ENCODE data around the gene RAB40AL.
"Not testable (repeated sequence)": the region's sequence is repeated elsewhere in the genome, so short reads cannot be mapped to it uniquely, and the experiment has no call there.

Gene RAB40AL, protein sequence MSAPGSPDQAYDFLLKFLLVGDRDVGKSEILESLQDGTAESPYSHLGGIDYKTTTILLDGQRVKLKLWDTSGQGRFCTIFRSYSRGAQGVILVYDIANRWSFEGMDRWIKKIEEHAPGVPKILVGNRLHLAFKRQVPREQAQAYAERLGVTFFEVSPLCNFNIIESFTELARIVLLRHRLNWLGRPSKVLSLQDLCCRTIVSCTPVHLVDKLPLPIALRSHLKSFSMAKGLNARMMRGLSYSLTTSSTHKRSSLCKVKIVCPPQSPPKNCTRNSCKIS

DNA sequence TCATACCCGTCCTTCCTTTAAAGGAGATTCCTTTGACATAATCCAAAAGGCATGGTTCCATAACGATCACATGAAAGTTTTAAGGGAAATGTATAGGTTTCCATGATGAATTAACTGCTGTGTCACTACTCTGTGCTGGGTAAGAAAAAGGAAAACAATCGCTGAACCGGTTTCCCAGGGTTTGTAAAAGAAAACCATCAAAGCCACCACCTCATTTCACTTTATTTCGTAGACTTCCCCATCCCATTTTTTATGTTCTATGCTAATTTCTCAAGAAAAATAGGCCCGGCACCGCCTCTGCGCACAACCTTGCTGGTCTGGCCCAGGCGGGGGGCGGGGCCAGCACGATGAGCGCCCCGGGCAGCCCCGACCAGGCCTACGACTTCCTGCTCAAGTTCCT is at the start of gene RAB40AL:
Gene RAB40AL (plus strand): TSS at position 301 of the 400 bp plus-strand sequence. CDS start 47 bp downstream, at position 348.
- not testable (repeated sequence) for H3K4me1 ChIP-seq (ENCODE audit: insufficient read depth, low read length); H3K9me3 ChIP-seq (ENCODE audit: low read length); H3K27ac ChIP-seq (ENCODE audit: low read depth, low read length); H3K36me3 ChIP-seq (ENCODE audit: insufficient read depth, low read length); H3K9ac ChIP-seq (ENCODE audit: low read length); H3K4me3 ChIP-seq (ENCODE audit: low read depth in 1 of 2, low read length in 2 of 2); H3K27me3 ChIP-seq (ENCODE audit: control insufficient read depth in 1 of 2, insufficient read depth in 2 of 2, low read length in 2 of 2)

DNA sequence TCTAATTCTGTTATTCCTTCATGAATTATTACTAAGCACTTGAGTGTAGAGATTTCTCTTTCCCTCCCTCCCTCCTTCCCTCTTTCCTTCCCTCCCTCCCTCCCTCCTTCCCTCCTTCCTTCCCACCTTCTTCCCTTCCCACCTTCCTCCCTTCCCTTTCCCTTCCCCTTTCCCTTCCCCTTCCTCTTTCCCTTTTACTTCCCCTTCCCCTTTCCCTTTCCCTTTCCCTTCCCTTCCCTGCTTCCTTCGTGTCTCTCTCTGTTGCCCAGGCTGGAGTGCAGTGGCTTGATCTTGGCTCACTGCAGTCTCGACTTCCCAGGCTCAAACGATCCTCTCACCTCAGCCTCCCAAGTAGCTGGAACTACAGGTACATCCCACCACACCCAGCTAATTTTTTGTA is 49.4 kb upstream of the RAB40AL start:
- no peaks in the 10 kb centered on the region for H3K4me1 ChIP-seq (ENCODE audit: insufficient read depth, low read length)
- H3K9ac ChIP-seq (ENCODE audit: low read length), result no peak overlapping the region
- no peaks in the 10 kb centered on the region for H3K36me3 ChIP-seq (ENCODE audit: insufficient read depth, low read length)
- H3K4me3 ChIP-seq (ENCODE audit: low read depth in 1 of 2, low read length in 2 of 2), result no peak overlapping the region
- no peaks in the 10 kb centered on the region for H3K27me3 ChIP-seq (ENCODE audit: control insufficient read depth in 1 of 2, insufficient read depth in 2 of 2, low read length in 2 of 2)
- H3K9me3 ChIP-seq (ENCODE audit: low read length), result no peaks in the 10 kb centered on the region
- H3K27ac ChIP-seq (ENCODE audit: low read depth, low read length), result no peak overlapping the region

- no peaks in the 10 kb centered on the region for H3K4me1 ChIP-seq (ENCODE audit: insufficient read depth, low read length)
- H3K4me3 ChIP-seq (ENCODE audit: low read depth in 1 of 2, low read length in 2 of 2), result no peak overlapping the region
Observed at GRCh38 chrX:102892103-102892502, 45.0 kb upstream of the RAB40AL start.

DNA sequence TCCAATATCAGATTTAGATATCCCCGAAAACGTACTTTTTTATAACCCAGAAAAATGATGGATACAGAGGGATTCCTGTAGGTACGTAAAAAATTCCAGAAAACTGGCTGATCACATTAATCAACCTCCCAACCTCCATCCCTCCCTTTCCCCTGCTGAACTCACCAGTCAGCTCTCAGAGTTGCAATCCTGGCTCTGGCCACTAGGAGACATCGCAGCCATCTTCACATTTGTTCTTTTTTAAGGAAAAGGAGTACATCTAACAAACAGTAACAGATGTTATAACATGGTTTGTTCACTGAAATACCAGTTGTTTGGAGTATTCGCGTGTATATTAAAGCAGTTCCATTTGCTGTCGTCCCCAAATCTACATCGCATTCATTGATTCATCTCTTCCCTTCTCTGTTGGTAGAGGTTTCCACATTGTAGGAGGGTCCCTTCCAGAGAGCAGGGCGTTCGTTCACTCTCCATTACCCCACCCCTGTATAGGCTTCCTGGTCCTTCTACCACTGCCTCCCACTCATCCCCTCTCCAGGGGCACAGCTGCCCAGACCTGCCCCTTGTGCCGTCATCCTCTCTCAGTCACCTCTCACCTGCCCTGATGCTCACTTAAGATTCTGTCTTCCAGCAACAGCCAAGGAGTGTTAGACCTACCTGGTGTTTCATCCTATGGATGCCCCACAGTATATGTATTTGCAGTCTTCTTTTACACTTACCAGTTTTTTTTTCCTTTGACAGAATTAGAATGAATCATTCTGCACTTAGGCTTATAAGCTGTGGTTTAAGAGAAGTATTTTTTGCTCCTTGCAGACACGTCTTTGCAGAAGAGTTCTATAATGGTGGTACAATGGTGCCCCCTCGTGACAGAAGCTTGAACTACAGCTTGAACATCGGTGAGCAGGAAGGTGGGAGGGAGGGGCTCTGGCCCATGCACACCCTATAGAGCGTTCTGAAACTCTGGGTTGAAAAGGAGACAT is 36.8 kb upstream of the RAB40AL start:
- no peaks in the 10 kb centered on the region for H3K27me3 ChIP-seq (ENCODE audit: control insufficient read depth in 1 of 2, insufficient read depth in 2 of 2, low read length in 2 of 2)
- H3K9ac ChIP-seq (ENCODE audit: low read length), result no peak overlapping the region
- H3K4me3 ChIP-seq (ENCODE audit: low read depth in 1 of 2, low read length in 2 of 2), result no peak overlapping the region
- H3K27ac ChIP-seq (ENCODE audit: low read depth, low read length), result no peak overlapping the region
- H3K36me3 ChIP-seq (ENCODE audit: insufficient read depth, low read length), result no peaks in the 10 kb centered on the region
- no peaks in the 10 kb centered on the region for H3K4me1 ChIP-seq (ENCODE audit: insufficient read depth, low read length)
- H3K9me3 ChIP-seq (ENCODE audit: low read length), result no peaks in the 10 kb centered on the region

More at GRCh38 chrX:102892103-102892502, 45.0 kb upstream of the RAB40AL start:
- no peaks in the 10 kb centered on the region for H3K36me3 ChIP-seq (ENCODE audit: insufficient read depth, low read length)
- no peak overlapping the region for H3K9ac ChIP-seq (ENCODE audit: low read length)
- no peak overlapping the region for H3K27ac ChIP-seq (ENCODE audit: low read depth, low read length)
- no peaks in the 10 kb centered on the region for H3K9me3 ChIP-seq (ENCODE audit: low read length)
- H3K27me3 ChIP-seq (ENCODE audit: control insufficient read depth in 1 of 2, insufficient read depth in 2 of 2, low read length in 2 of 2), result no peaks in the 10 kb centered on the region

DNA sequence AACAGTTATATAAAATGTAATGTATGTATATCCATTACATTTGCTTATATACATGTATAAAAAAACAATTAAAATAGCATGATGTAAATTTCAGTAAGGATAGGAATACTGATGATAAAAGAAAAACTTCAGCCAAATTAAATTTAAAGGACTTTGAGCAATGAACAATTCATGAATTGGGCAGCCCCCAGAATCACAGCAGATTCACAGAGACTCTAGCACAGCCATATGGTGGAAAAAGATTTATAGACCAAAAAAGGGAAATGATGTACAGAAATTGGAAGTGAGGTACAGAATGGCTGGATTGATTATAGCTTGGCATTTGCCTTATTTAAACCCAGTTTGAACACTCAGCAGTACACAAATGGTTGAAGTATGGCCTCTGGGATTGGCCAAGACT is 34.7 kb upstream of the RAB40AL start:
- no peaks in the 10 kb centered on the region for H3K4me1 ChIP-seq (ENCODE audit: insufficient read depth, low read length)
- H3K4me3 ChIP-seq (ENCODE audit: low read depth in 1 of 2, low read length in 2 of 2), result no peak overlapping the region
- no peaks in the 10 kb centered on the region for H3K9me3 ChIP-seq (ENCODE audit: low read length)
- no peaks in the 10 kb centered on the region for H3K27me3 ChIP-seq (ENCODE audit: control insufficient read depth in 1 of 2, insufficient read depth in 2 of 2, low read length in 2 of 2)
- no peaks in the 10 kb centered on the region for H3K36me3 ChIP-seq (ENCODE audit: insufficient read depth, low read length)
- H3K9ac ChIP-seq (ENCODE audit: low read length), result no peak overlapping the region
- H3K27ac ChIP-seq (ENCODE audit: low read depth, low read length), result no peak overlapping the region

- Histone ChIP-seq H3K9ac (ENCODE audit: low read length) (no peak overlapping the region), H3K27me3 (ENCODE audit: control insufficient read depth in 1 of 2, insufficient read depth in 2 of 2, low read length in 2 of 2) (peaks cover 3 to 4% of the 10 kb centered on the region in 2 donors), H3K4me1 (ENCODE audit: insufficient read depth, low read length) (no peaks in the 10 kb centered on the region), H3K9me3 (ENCODE audit: low read length) (no peaks in the 10 kb centered on the region), H3K27ac (ENCODE audit: low read depth, low read length) (no peak overlapping the region), H3K36me3 (ENCODE audit: insufficient read depth, low read length) (no peaks in the 10 kb centered on the region), H3K4me3 (ENCODE audit: low read depth in 1 of 2, low read length in 2 of 2) (no peak overlapping the region)
Observed at GRCh38 chrX:102930990-102931756, 5.9 kb upstream of the RAB40AL start.

- Histone ChIP-seq H3K27ac (ENCODE audit: low read depth, low read length) (no peak overlapping the region), H3K4me1 (ENCODE audit: insufficient read depth, low read length) (no peaks in the 10 kb centered on the region), H3K4me3 (ENCODE audit: low read depth in 1 of 2, low read length in 2 of 2) (no peak overlapping the region), H3K9ac (ENCODE audit: low read length) (no peak overlapping the region), H3K36me3 (ENCODE audit: insufficient read depth, low read length) (no peaks in the 10 kb centered on the region), H3K9me3 (ENCODE audit: low read length) (no peaks in the 10 kb centered on the region), H3K27me3 (ENCODE audit: control insufficient read depth in 1 of 2, insufficient read depth in 2 of 2, low read length in 2 of 2) (peaks cover 0 to 3% of the 10 kb centered on the region in 2 donors)
Observed at GRCh38 chrX:102934624-102935023, 2.4 kb upstream of the RAB40AL start.

DNA sequence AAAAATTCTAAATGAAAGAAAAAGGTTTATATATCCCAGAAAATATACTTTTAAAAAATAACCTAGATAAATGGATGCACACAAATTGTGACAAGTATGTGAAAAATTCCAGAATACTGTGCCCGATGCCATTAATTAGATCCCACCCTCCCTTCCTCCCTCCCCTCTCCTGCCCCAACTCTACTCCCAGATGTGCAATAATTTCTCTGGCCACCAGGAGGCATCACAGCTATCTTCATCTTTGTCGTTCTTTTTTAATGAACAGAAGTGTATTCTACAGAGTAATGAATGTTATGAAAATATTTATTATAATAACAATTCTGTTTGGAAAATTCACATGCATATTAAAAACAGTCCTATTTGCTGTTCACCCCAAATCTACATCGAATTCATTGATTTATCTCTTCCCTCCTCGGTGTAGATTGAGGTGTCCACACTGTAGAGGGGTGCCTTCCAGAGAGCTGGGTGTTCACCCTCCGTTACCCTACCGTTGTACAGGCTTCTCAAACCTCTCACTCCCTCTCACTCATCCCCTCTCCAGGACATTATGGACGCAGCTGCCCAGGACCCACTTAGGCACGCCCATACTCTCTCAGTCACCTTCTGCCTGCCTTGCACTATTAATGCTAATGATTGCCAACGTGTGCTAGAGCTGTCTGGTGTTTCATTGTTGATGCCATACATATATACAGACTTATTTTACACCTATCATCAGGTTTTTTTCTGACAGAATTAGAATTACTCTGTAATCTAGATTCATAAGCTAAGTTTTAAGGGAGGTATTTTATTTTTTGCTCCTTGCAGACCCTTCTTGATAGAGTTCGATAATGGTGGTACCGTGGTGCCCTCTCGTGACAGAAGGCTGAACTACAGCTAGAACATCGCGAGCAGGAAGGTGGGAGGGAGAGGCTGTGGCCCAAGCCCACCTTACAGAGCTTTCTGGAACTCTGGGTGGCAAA is 14.1 kb downstream of the RAB40AL start:
- H3K27ac ChIP-seq (ENCODE audit: low read depth, low read length), result no peak overlapping the region
- H3K9me3 ChIP-seq (ENCODE audit: low read length), result no peaks in the 10 kb centered on the region
- no peaks in the 10 kb centered on the region for H3K27me3 ChIP-seq (ENCODE audit: control insufficient read depth in 1 of 2, insufficient read depth in 2 of 2, low read length in 2 of 2)
- peak overlapping the region in 1 of 2 donors; percentile 20 for H3K4me3 ChIP-seq (ENCODE audit: low read depth in 1 of 2, low read length in 2 of 2)
- H3K36me3 ChIP-seq (ENCODE audit: insufficient read depth, low read length), result no peaks in the 10 kb centered on the region
- H3K9ac ChIP-seq (ENCODE audit: low read length), result no peak overlapping the region
- H3K4me1 ChIP-seq (ENCODE audit: insufficient read depth, low read length), result no peaks in the 10 kb centered on the region

GRCh38 chrX:102957751-102958150 is 20.7 kb downstream of the RAB40AL start:
- Histone ChIP-seq H3K27me3 (ENCODE audit: control insufficient read depth in 1 of 2, insufficient read depth in 2 of 2, low read length in 2 of 2) (peaks cover 0 to 5% of the 10 kb centered on the region in 2 donors), H3K4me1 (ENCODE audit: insufficient read depth, low read length) (no peaks in the 10 kb centered on the region), H3K9ac (ENCODE audit: low read length) (no peak overlapping the region)

GRCh38 chrX:102958794-102959193 is 21.7 kb downstream of the RAB40AL start:
- Histone ChIP-seq H3K9ac (ENCODE audit: low read length) (no peak overlapping the region), H3K27ac (ENCODE audit: low read depth, low read length) (no peak overlapping the region), H3K27me3 (ENCODE audit: control insufficient read depth in 1 of 2, insufficient read depth in 2 of 2, low read length in 2 of 2) (peaks cover 0 to 5% of the 10 kb centered on the region in 2 donors), H3K36me3 (ENCODE audit: insufficient read depth, low read length) (no peaks in the 10 kb centered on the region), H3K4me3 (ENCODE audit: low read depth in 1 of 2, low read length in 2 of 2) (no peak overlapping the region), H3K9me3 (ENCODE audit: low read length) (no peaks in the 10 kb centered on the region), H3K4me1 (ENCODE audit: insufficient read depth, low read length) (no peaks in the 10 kb centered on the region)

More at GRCh38 chrX:102957751-102958150, 20.7 kb downstream of the RAB40AL start:
- Histone ChIP-seq H3K9me3 (ENCODE audit: low read length) (no peaks in the 10 kb centered on the region), H3K4me3 (ENCODE audit: low read depth in 1 of 2, low read length in 2 of 2) (no peak overlapping the region), H3K36me3 (ENCODE audit: insufficient read depth, low read length) (no peaks in the 10 kb centered on the region), H3K27ac (ENCODE audit: low read depth, low read length) (no peak overlapping the region)
